MM.1S (cell line): ENCODE results near the gene KCNJ5.

Experiments used
- CTCF ChIP-seq: fragments of 300-600 bp; sonication (generic); IDR thresholded peaks from 2 replicates; pipeline ENCODE4 v1.5.1; 2016; ENCODE audit warnings: antibody characterized with exemption, low read length, mixed read lengths
- EZH2 ChIP-seq: fragments of 300-600 bp; sonication (generic); optimal IDR thresholded peaks from 2 replicates; pipeline ENCODE3; 2017; ENCODE audit warnings: low read depth, mild to moderate bottlenecking, antibody characterized with exemption, low read length, mixed read lengths
- EZH2phosphoT487 ChIP-seq: fragments of 300-600 bp; sonication (generic); IDR thresholded peaks from 2 replicates; pipeline ENCODE4 v1.6.1; 2018; ENCODE audit warnings: antibody characterized with exemption, low read length

- no peak for TF ChIP-seq CTCF
- no peak for TF ChIP-seq EZH2phosphoT487
- no peak for TF ChIP-seq EZH2
Observed at GRCh38 chr11:128964463-128964930, 73.3 kb downstream of the KCNJ5 start.
